Osteocyte (in vitro differentiated cells): ENCODE data around the gene OLFM2. TPM values are rescaled to one million over a fixed set of nuclear protein-coding genes. Genes with fewer than 3 reads are reported as not detected.

ENCODE experiments used
- DNase-seq: peaks from one replicate; pipeline ENCODE4 v3.0.0; 2021; ENCODE audit warnings: mixed read lengths; ENCODE audit not compliant: unreplicated experiment; ENCODE audit errors: extremely low spot score
- H3K27ac Mint-ChIP-seq: one replicate; pipeline ENCODE4 v1.8.0; 2021; ENCODE audit warnings: mild to moderate bottlenecking, mixed read lengths; ENCODE audit not compliant: unreplicated experiment
- H3K27me3 Mint-ChIP-seq: one replicate; pipeline ENCODE4 v1.8.0; 2021; ENCODE audit warnings: mixed read lengths; ENCODE audit not compliant: unreplicated experiment
- H3K36me3 Mint-ChIP-seq: one replicate; pipeline ENCODE4 v1.8.0; 2021; ENCODE audit warnings: mixed read lengths; ENCODE audit not compliant: unreplicated experiment
- H3K4me1 Mint-ChIP-seq: one replicate; pipeline ENCODE4 v1.8.0; 2021; ENCODE audit warnings: mixed read lengths; ENCODE audit not compliant: unreplicated experiment
- H3K4me3 Mint-ChIP-seq: one replicate; pipeline ENCODE4 v1.8.0; 2021; ENCODE audit warnings: mild to moderate bottlenecking, moderate library complexity, mixed read lengths; ENCODE audit not compliant: unreplicated experiment
- H3K9me3 Mint-ChIP-seq: one replicate; pipeline ENCODE4 v1.8.0; 2021; ENCODE audit warnings: mixed read lengths; ENCODE audit not compliant: unreplicated experiment
- total RNA-seq: library from RNA; stranded (reverse); gene quantifications from 2 replicates; pipeline ENCODE4 v1.2.1, GENCODE V29; 2021
- TF ChIP-seq, protein P1 (sequence below): fragments of 200-600 bp; sonication (generic); IDR thresholded peaks from 2 replicates; pipeline ENCODE4 v1.5.0; 2021; ENCODE audit warnings: antibody characterized with exemption, mild to moderate bottlenecking, moderate library complexity

OLFM2 gene
- total RNA-seq, 1 donor from 2014 or later, result 208 TPM

DNA sequence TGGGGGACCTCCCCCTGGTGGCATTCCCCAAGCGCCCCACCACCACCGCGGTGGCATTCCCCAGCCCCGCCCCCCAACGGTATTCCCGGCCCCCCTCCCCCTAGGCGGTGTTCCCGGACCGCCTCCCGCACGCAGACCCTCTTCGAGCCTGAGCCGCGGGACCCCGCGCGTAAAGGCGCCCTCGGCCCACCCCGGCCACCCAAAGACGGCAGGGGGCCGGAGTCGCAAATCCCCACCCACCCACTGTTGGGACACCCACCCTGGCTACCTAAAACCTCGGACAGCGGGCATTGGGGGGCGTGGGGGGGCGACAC is 22.4 kb downstream of the OLFM2 start:
- Mint-ChIP-seq H3K4me3 (peak overlapping the region; percentile 71), H3K36me3 (no peaks in the 10 kb centered on the region), H3K9me3 (no peaks in the 10 kb centered on the region), H3K27me3 (no peaks in the 10 kb centered on the region), H3K4me1 (peaks cover 11% of the 10 kb centered on the region), H3K27ac (peak overlapping the region; percentile 69)
- no peak for DNase-seq
- TF ChIP-seq, protein P1, sequence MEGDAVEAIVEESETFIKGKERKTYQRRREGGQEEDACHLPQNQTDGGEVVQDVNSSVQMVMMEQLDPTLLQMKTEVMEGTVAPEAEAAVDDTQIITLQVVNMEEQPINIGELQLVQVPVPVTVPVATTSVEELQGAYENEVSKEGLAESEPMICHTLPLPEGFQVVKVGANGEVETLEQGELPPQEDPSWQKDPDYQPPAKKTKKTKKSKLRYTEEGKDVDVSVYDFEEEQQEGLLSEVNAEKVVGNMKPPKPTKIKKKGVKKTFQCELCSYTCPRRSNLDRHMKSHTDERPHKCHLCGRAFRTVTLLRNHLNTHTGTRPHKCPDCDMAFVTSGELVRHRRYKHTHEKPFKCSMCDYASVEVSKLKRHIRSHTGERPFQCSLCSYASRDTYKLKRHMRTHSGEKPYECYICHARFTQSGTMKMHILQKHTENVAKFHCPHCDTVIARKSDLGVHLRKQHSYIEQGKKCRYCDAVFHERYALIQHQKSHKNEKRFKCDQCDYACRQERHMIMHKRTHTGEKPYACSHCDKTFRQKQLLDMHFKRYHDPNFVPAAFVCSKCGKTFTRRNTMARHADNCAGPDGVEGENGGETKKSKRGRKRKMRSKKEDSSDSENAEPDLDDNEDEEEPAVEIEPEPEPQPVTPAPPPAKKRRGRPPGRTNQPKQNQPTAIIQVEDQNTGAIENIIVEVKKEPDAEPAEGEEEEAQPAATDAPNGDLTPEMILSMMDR, result no peak

DNA sequence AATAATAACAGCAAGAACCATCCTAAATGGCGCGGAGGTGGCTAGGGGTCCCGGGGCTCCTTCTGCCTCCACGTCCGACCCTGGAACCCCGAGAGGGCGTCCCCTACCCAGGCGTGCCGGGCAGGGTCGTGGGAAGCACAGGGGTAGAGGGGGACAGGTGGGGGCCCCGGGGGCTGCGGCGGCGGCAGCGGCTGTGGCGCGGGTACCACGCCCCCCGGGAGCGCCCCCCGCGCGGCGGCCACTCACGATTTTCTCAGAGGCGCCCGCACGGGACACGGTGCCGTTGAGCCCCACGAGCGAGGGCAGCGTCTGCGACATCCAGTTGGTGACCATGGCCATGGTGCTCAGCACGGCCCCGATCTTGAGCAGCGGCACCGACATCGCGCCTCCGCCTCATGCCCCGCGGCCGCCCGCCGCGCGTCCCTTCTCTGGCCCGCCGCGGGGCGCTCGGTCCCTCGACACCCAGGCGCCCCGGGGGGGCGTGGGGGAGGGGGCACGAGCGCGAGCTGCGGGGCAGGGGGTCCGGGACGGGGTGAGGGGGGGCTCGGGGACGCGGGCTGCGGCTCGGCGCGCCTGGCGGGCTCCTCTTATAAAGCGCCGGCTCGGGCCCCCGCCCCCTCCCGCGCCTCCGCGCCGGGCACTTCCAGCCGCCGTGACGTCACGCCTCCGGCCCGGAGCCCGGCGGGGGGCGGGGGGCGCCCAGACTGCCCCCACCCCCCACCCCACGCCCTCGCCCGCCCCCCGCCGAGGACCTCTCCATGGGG is 22.9 kb downstream of the OLFM2 start:
- TF ChIP-seq, protein P1, result no peak
- H3K4me3 Mint-ChIP-seq, result peak overlapping the region; percentile 72
- H3K4me1 Mint-ChIP-seq, result peaks cover 11% of the 10 kb centered on the region

DNA sequence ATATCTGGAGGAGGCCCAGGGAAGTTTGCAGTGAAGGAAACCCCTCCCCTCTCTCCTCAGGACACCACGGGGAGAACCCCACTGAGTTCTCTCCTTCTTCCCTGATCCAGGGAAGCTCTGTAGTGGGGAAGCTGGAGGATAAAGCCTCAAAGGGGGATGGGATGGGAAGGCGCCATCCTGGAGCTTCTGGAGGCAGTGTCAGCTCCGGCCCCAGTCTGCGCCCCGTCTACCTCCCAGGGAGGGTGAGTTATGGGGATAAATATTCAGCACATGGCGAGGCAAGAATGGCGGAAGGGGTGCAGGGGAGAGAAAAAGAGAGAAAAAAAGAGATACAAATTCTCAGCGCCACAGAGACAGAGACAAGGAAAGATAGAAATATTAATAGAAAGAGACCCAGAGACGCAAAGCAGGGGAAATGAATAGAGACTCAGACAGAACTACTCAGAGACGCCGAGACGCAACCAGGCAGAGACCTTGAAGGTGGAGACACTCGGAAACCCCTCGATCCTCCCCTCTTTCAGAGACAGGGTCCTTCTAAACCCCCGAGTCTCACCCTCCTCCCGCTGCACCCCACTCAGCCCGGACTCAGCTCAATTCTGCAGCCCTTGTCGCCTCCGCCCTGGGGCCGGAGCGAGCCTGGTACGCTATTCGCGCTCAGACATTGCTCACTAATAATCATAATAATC is 23.6 kb downstream of the OLFM2 start:
- Mint-ChIP-seq H3K27me3 (no peaks in the 10 kb centered on the region), H3K9me3 (no peaks in the 10 kb centered on the region), H3K4me3 (peak overlapping the region; percentile 72), H3K27ac (peak overlapping the region; percentile 7), H3K36me3 (no peaks in the 10 kb centered on the region), H3K4me1 (peaks cover 11% of the 10 kb centered on the region)
- TF ChIP-seq, protein P1, result no peak
- DNase-seq, result no peak

More for the DNA sequence above, 22.9 kb downstream of the OLFM2 start:
- H3K9me3 Mint-ChIP-seq, result no peaks in the 10 kb centered on the region
- no peaks in the 10 kb centered on the region for H3K36me3 Mint-ChIP-seq
- no peak for DNase-seq
- no peak overlapping the region for H3K27ac Mint-ChIP-seq
- no peaks in the 10 kb centered on the region for H3K27me3 Mint-ChIP-seq

DNA sequence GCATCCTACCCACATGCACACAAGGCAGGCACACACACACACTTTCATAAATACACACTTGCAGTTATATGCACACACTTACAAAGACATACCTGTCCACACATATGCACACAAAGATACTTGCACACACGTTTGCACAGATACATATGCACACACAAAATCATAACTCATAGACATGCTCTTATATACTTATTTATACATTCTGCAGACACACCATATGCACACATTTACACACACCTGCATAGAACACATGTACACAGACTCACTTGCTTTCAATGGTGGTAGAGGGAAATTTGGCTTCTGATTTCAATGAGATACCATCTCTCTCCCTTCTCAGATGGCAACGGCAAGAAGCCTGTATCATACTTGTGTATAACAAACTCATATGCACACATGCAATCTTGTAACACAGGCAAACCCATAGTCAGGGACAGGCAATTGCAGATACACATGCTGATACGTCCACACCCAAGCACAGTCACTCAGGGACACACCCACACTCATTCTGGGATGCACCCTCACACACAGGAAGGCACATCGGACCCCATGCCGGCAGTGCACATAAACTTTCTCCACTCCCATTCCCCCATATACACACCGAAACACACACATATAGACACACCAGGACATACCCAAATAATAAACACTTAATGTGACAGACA is 24.7 kb downstream of the OLFM2 start:
- Mint-ChIP-seq H3K36me3 (peaks cover 2% of the 10 kb centered on the region), H3K27ac (no peak overlapping the region), H3K9me3 (no peaks in the 10 kb centered on the region), H3K4me3 (no peak overlapping the region), H3K4me1 (peaks cover 6% of the 10 kb centered on the region), H3K27me3 (no peaks in the 10 kb centered on the region)
- TF ChIP-seq, protein P1, result no peak
- DNase-seq, result no peak

DNA sequence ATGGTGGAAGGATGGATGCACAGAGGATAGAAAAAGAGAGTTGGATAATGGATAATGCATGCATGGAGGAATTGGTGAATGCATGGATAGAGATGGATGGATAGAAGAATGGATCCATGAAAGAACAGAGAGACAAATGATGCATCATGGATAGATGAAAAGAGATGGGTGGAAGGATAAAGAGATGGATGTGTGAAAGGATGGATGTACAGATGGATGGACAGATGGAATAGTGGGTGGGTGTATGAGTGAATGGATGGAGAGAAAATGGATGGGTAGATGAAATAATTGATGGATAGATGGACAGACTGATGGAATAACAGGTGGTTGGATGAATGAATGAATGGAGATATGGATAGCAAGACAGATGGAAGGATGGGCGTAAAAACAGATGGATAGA is 25.7 kb downstream of the OLFM2 start:
- Mint-ChIP-seq H3K4me1 (peaks cover 5% of the 10 kb centered on the region), H3K9me3 (no peaks in the 10 kb centered on the region), H3K27ac (no peak overlapping the region), H3K4me3 (no peak overlapping the region), H3K36me3 (peaks cover 2% of the 10 kb centered on the region), H3K27me3 (no peaks in the 10 kb centered on the region)
- DNase-seq, result no peak
- TF ChIP-seq, protein P1, result no peak
